DND-41 (cell line): ENCODE data around the gene FEZF1.

Experiments
- ATAC-seq: fragments of 200-7000 bp; cut with Tn5 transposase; 3 replicates; pipeline ENCODE4 v1.9.1; 2021; ENCODE audit warnings: low read depth; ENCODE audit not compliant: insufficient read depth
- DNase-seq: peaks from one replicate; pipeline ENCODE4 v3.0.0-alpha.2; 2020
- H2AFZ ChIP-seq: 2 replicates; pipeline ENCODE4 v1.6.0; 2012; ENCODE audit warnings: low read depth, low read length
- H3K27ac ChIP-seq: 2 replicates; pipeline ENCODE4 v1.5.1; 2012; ENCODE audit warnings: low read length, inconsistent platforms
- H3K27me3 ChIP-seq: fragments of 200-600 bp; sonication (generic); 2 replicates; pipeline ENCODE4 v1.6.0; 2012; ENCODE audit warnings: low read length, mild to moderate bottlenecking, inconsistent platforms; ENCODE audit not compliant: insufficient read depth, poor library complexity
- H3K36me3 ChIP-seq: 2 replicates; pipeline ENCODE4 v1.5.1; 2012; ENCODE audit warnings: low read length, inconsistent platforms; ENCODE audit not compliant: insufficient read depth
- H3K4me1 ChIP-seq: 2 replicates; pipeline ENCODE4 v1.5.1; 2012; ENCODE audit warnings: mild to moderate bottlenecking, low read length; ENCODE audit not compliant: insufficient read depth
- H3K4me2 ChIP-seq: 2 replicates; pipeline ENCODE4 v1.6.0; 2012; ENCODE audit warnings: mild to moderate bottlenecking, moderate library complexity, low read length, inconsistent platforms; ENCODE audit not compliant: insufficient read depth
- H3K4me3 ChIP-seq, 2 experiments: fragments of 200-600 bp in 1 of 2; shearing (Covaris generic) in 1 of 2; 2 replicates each; pipeline ENCODE4 v1.5.1; 2012 to 2016; ENCODE audit warnings: inconsistent platforms in 2 of 2, low read length in 2 of 2, mild to moderate bottlenecking in 2 of 2, low read depth in 1 of 2, moderate library complexity in 1 of 2
- H3K79me2 ChIP-seq: 2 replicates; pipeline ENCODE4 v1.6.0; 2012; ENCODE audit warnings: low read length, inconsistent platforms; ENCODE audit not compliant: insufficient read depth
- H3K9ac ChIP-seq: 2 replicates; pipeline ENCODE4 v1.6.0; 2012; ENCODE audit warnings: low read depth, mild to moderate bottlenecking, inconsistent platforms, low read length, moderate library complexity
- H3K9me3 ChIP-seq: 2 replicates; pipeline ENCODE4 v1.5.1; 2012; ENCODE audit warnings: low read length, moderate library complexity, mild to moderate bottlenecking, inconsistent platforms; ENCODE audit not compliant: insufficient read depth, severe bottlenecking
- H4K20me1 ChIP-seq: 2 replicates; pipeline ENCODE4 v1.6.0; 2012; ENCODE audit warnings: low read length; ENCODE audit not compliant: insufficient read depth
- CTCF ChIP-seq: IDR thresholded peaks from 2 replicates; pipeline ENCODE4 v1.5.1; 2012; ENCODE audit warnings: borderline replicate concordance, low read length, moderate library complexity, mild to moderate bottlenecking; ENCODE audit not compliant: poor library complexity, severe bottlenecking; ENCODE audit errors: extremely low read depth
- EZH2 ChIP-seq: IDR thresholded peaks from 3 replicates; pipeline ENCODE4 v1.6.1; 2012; ENCODE audit warnings: borderline replicate concordance, low read depth, mild to moderate bottlenecking, moderate library complexity, low read length, inconsistent platforms; ENCODE audit not compliant: severe bottlenecking

The FEZF1 gene

GRCh38 chr7:122260336-122260735 is 44.2 kb downstream of the FEZF1 start:
- H3K9ac ChIP-seq: no peak overlapping the region
- no peak overlapping the region for H3K4me2 ChIP-seq
- H3K27me3 ChIP-seq: no peaks in the 10 kb centered on the region
- H4K20me1 ChIP-seq: no peaks in the 10 kb centered on the region
- no peaks in the 10 kb centered on the region for H3K9me3 ChIP-seq
- ATAC-seq (no peak), DNase-seq (no peak)
- no peaks in the 10 kb centered on the region for H3K4me1 ChIP-seq
- no peaks in the 10 kb centered on the region for H3K79me2 ChIP-seq
- no peak overlapping the region for H3K27ac ChIP-seq
- no peaks in the 10 kb centered on the region for H3K36me3 ChIP-seq
- no peak overlapping the region for H3K4me3 ChIP-seq
- TF ChIP-seq EZH2 (no peak), CTCF (no peak)
- no peak overlapping the region for H2AFZ ChIP-seq

GRCh38 chr7:122258971-122259370 is 45.6 kb downstream of the FEZF1 start:
- Histone ChIP-seq H4K20me1 (no peaks in the 10 kb centered on the region), H3K4me2 (no peak overlapping the region), H3K27me3 (no peaks in the 10 kb centered on the region), H3K9me3 (no peaks in the 10 kb centered on the region), H3K36me3 (no peaks in the 10 kb centered on the region), H3K4me3 (no peak overlapping the region), H3K79me2 (no peaks in the 10 kb centered on the region), H3K9ac (no peak overlapping the region), H3K27ac (no peak overlapping the region), H2AFZ (no peak overlapping the region), H3K4me1 (no peaks in the 10 kb centered on the region)
- no peak for TF ChIP-seq EZH2
- TF ChIP-seq CTCF: no peak
- DNase-seq (no peak), ATAC-seq (no peak)

GRCh38 chr7:122257056-122257455 is 47.5 kb downstream of the FEZF1 start:
- no peak overlapping the region for H3K9ac ChIP-seq
- ATAC-seq: no peak

More at GRCh38 chr7:122257056-122257455, 47.5 kb downstream of the FEZF1 start:
- TF ChIP-seq CTCF: no peak
- TF ChIP-seq EZH2: no peak
- Histone ChIP-seq H3K79me2 (no peaks in the 10 kb centered on the region), H3K4me3 (no peak overlapping the region), H2AFZ (no peak overlapping the region), H3K9me3 (no peaks in the 10 kb centered on the region), H3K4me1 (no peaks in the 10 kb centered on the region), H3K36me3 (no peaks in the 10 kb centered on the region), H3K27me3 (no peaks in the 10 kb centered on the region), H3K27ac (no peak overlapping the region), H4K20me1 (no peaks in the 10 kb centered on the region), H3K4me2 (no peak overlapping the region)
- no peak for DNase-seq
